ENCODE results near the gene UBA3. TPM values are rescaled to one million over a fixed set of nuclear protein-coding genes. Genes with fewer than 3 reads are reported as not detected.

Gene UBA3
- total RNA-seq = 10 to 100 TPM; 37.2 to 77.7 (median 48.6) TPM

GRCh38 chr3:69080233-69080920, at the start of gene UBA3:
Gene UBA3 (minus strand): TSS chr3:69080365. CDS start chr3:69080353, 12 bp downstream.
- Histone ChIP-seq H3K9me3 (no peaks in the 10 kb centered on the region), H3K4me1 (peaks cover 67% of the 10 kb centered on the region), H3K27ac (peak within 1 kb of the TSS; percentile 87), H3K27me3 (no peaks in the 10 kb centered on the region), H3K4me3 (peak within 1 kb of the TSS; percentile 80), H3K36me3 (no peaks in the 10 kb centered on the region)
- 4% methylated on average over 36 of the region's 37 CpGs for WGBS
- TF ChIP-seq POLR2A (IDR thresholded peaks at IDR 0.05) (peak in 1 of 2 donors; percentile 25), EP300 (IDR thresholded peaks at IDR 0.05) (no peak), POLR2AphosphoS5 (IDR thresholded peaks at IDR 0.05) (peak in 1 of 3 donors; percentile 73)
- peak; percentile 95 to 96 for DNase-seq (ENCODE audit: low spot score in 2 of 2)

- Histone ChIP-seq H3K9me3 (no peaks in the 10 kb centered on the region), H3K27ac (no peak overlapping the region), H3K4me1 (no peaks in the 10 kb centered on the region), H3K27me3 (no peaks in the 10 kb centered on the region), H3K36me3 (no peaks in the 10 kb centered on the region), H3K4me3 (no peak overlapping the region)
- DNase-seq (ENCODE audit: low spot score in 2 of 2) = no peak
- TF ChIP-seq EP300 (IDR thresholded peaks at IDR 0.05) = no peak
- no peak for TF ChIP-seq CTCF (IDR thresholded peaks at IDR 0.05)
- TF ChIP-seq POLR2A (IDR thresholded peaks at IDR 0.05) = no peak
- no peak for TF ChIP-seq POLR2AphosphoS5 (IDR thresholded peaks at IDR 0.05)
- WGBS = 29% methylated on average over 1 of the region's 1 CpG
These were observed 49.4 kb upstream of the UBA3 start for GRCh38 chr3:69129531-69129930.

GRCh38 chr3:69128509-69128908, 48.3 kb upstream of the UBA3 start:
- Histone ChIP-seq H3K4me3 (no peak overlapping the region), H3K27ac (no peak overlapping the region), H3K9me3 (no peaks in the 10 kb centered on the region), H3K27me3 (no peaks in the 10 kb centered on the region), H3K4me1 (no peaks in the 10 kb centered on the region), H3K36me3 (no peaks in the 10 kb centered on the region)
- DNase-seq (ENCODE audit: low spot score in 2 of 2) = no peak
- TF ChIP-seq EP300 (IDR thresholded peaks at IDR 0.05) (no peak), CTCF (IDR thresholded peaks at IDR 0.05) (no peak), POLR2A (IDR thresholded peaks at IDR 0.05) (no peak), POLR2AphosphoS5 (IDR thresholded peaks at IDR 0.05) (no peak)

- no peak overlapping the region for H3K4me3 ChIP-seq
- no peaks in the 10 kb centered on the region for H3K27me3 ChIP-seq
- H3K27ac ChIP-seq = no peak overlapping the region
- TF ChIP-seq CTCF (IDR thresholded peaks at IDR 0.05) (no peak), POLR2AphosphoS5 (IDR thresholded peaks at IDR 0.05) (no peak), POLR2A (IDR thresholded peaks at IDR 0.05) (no peak), EP300 (IDR thresholded peaks at IDR 0.05) (no peak)
- DNase-seq (ENCODE audit: low spot score in 2 of 2) = no peak
- no peaks in the 10 kb centered on the region for H3K9me3 ChIP-seq
- H3K36me3 ChIP-seq = no peaks in the 10 kb centered on the region
- H3K4me1 ChIP-seq = no peaks in the 10 kb centered on the region
- WGBS = 88% methylated on average over 2 of the region's 2 CpGs
These were observed 46.8 kb upstream of the UBA3 start for GRCh38 chr3:69126999-69127398.

- no peak overlapping the region for H3K27ac ChIP-seq
- TF ChIP-seq EP300 (IDR thresholded peaks at IDR 0.05) (no peak), CTCF (IDR thresholded peaks at IDR 0.05) (no peak), POLR2A (IDR thresholded peaks at IDR 0.05) (no peak), POLR2AphosphoS5 (IDR thresholded peaks at IDR 0.05) (no peak)
- no peaks in the 10 kb centered on the region for H3K36me3 ChIP-seq
- no peaks in the 10 kb centered on the region for H3K9me3 ChIP-seq
- H3K4me3 ChIP-seq = no peak overlapping the region
- 79% methylated on average over 3 of the region's 3 CpGs for WGBS
- H3K4me1 ChIP-seq = peaks cover 2% of the 10 kb centered on the region
- no peaks in the 10 kb centered on the region for H3K27me3 ChIP-seq
- no peak for DNase-seq (ENCODE audit: low spot score in 2 of 2)
These were observed 46.1 kb upstream of the UBA3 start for GRCh38 chr3:69126216-69126615.

Measured in suprapubic skin (tissue), 4 donors.